WTC11 (cell line): ENCODE results near the gene PRR33. TPM values are rescaled to one million over a fixed set of nuclear protein-coding genes. Genes with fewer than 3 reads are reported as not detected.

Experiments
- ATAC-seq: fragments of 200-7000 bp; cut with Tn5 transposase; 2 replicates; pipeline ENCODE4 v1.10.0; 2021; ENCODE audit warnings: mild to moderate bottlenecking, moderate library complexity
- CTCF ChIA-PET: fragments of 300-600 bp; sonication (Branson Sonifier 250); formaldehyde crosslinking; loops from one replicate; lab custom pipeline; 2021; ENCODE audit warnings: antibody characterized with exemption; lab: Charles Lee
- POLR2A ChIA-PET: fragments of 350-600 bp; sonication (Branson Sonifier 250); formaldehyde crosslinking; loops from one replicate; lab custom pipeline; 2021; ENCODE audit warnings: antibody characterized with exemption; lab: Charles Lee
- DNase-seq: peaks from one replicate; pipeline ENCODE4 v3.0.0; 2021; ENCODE audit warnings: low spot score
- H3K27ac Mint-ChIP-seq: 2 replicates; pipeline ENCODE4 v1.8.0; 2021; ENCODE audit warnings: mixed read lengths
- H3K27me3 Mint-ChIP-seq: 2 replicates; pipeline ENCODE4 v1.8.0; 2021; ENCODE audit warnings: low read depth, mild to moderate bottlenecking, moderate library complexity, mixed read lengths
- H3K36me3 Mint-ChIP-seq: 2 replicates; pipeline ENCODE4 v1.8.0; 2021; ENCODE audit warnings: mixed read lengths
- H3K4me1 Mint-ChIP-seq: 2 replicates; pipeline ENCODE4 v1.8.0; 2022; ENCODE audit warnings: mixed read lengths
- H3K4me3 Mint-ChIP-seq: 2 replicates; pipeline ENCODE4 v1.8.0; 2021; ENCODE audit warnings: mild to moderate bottlenecking, moderate library complexity, mixed read lengths
- H3K9me3 Mint-ChIP-seq: 2 replicates; pipeline ENCODE4 v1.8.0; 2021; ENCODE audit warnings: mixed read lengths
- AFF4 ChIP-seq: sonication (generic); formaldehyde crosslinking; IDR thresholded peaks from 2 replicates; pipeline ENCODE4 v1.8.1; 2023; ENCODE audit warnings: mild to moderate bottlenecking, missing genetic modification reagents, borderline replicate concordance
- ATF1 ChIP-seq: sonication (generic); formaldehyde crosslinking; IDR thresholded peaks from 2 replicates; pipeline ENCODE4 v1.8.1; 2023; ENCODE audit warnings: mild to moderate bottlenecking, moderate library complexity, missing genetic modification reagents
- ATF3 ChIP-seq: sonication (generic); formaldehyde crosslinking; conservative IDR thresholded peaks from 2 replicates; pipeline ENCODE4 v1.8.1; 2022; ENCODE audit warnings: mild to moderate bottlenecking, missing genetic modification reagents
- ATF6 ChIP-seq: sonication (generic); formaldehyde crosslinking; IDR thresholded peaks from 2 replicates; pipeline ENCODE4 v1.8.1; 2023; ENCODE audit warnings: mild to moderate bottlenecking, missing genetic modification reagents
- E2F5 ChIP-seq: sonication (generic); formaldehyde crosslinking; IDR thresholded peaks from 2 replicates; pipeline ENCODE4 v1.8.1; 2022; ENCODE audit warnings: mild to moderate bottlenecking, moderate library complexity, missing genetic modification reagents
- EMX1 ChIP-seq: fragments of 250-450 bp; sonication (Bioruptor Pico); IDR thresholded peaks from 2 replicates; pipeline ENCODE4 v1.8.0; 2021; ENCODE audit warnings: mild to moderate bottlenecking
- GABPB1 ChIP-seq: sonication (generic); formaldehyde crosslinking; IDR thresholded peaks from 2 replicates; pipeline ENCODE4 v1.8.1; 2023; ENCODE audit warnings: mild to moderate bottlenecking, missing genetic modification reagents
- HMGA2 ChIP-seq: fragments of 250-450 bp; sonication (Bioruptor Pico); IDR thresholded peaks from 2 replicates; pipeline ENCODE4 v1.4.0; 2021; ENCODE audit warnings: mild to moderate bottlenecking, moderate library complexity
- HMGXB4 ChIP-seq: sonication (generic); formaldehyde crosslinking; IDR thresholded peaks from 2 replicates; pipeline ENCODE4 v1.8.1; 2023; ENCODE audit warnings: mild to moderate bottlenecking, moderate library complexity, missing genetic modification reagents
- MAX ChIP-seq: sonication (generic); formaldehyde crosslinking; IDR thresholded peaks from 2 replicates; pipeline ENCODE4 v1.8.0; 2022; ENCODE audit warnings: mild to moderate bottlenecking, missing genetic modification reagents
- MXD4 ChIP-seq: fragments of 250-450 bp; sonication (Bioruptor Pico); IDR thresholded peaks from 2 replicates; pipeline ENCODE4 v1.8.0; 2021; ENCODE audit warnings: mild to moderate bottlenecking, moderate library complexity, borderline replicate concordance
- NR3C1 ChIP-seq: sonication (generic); formaldehyde crosslinking; conservative IDR thresholded peaks from 2 replicates; pipeline ENCODE4 v1.8.1; 2023; ENCODE audit warnings: low read depth, mild to moderate bottlenecking, missing genetic modification reagents
- SMAD4 ChIP-seq: sonication (generic); formaldehyde crosslinking; IDR thresholded peaks from 2 replicates; pipeline ENCODE4 v1.8.0; 2022; ENCODE audit warnings: mild to moderate bottlenecking, missing genetic modification reagents
- USF1 ChIP-seq: sonication (generic); formaldehyde crosslinking; IDR thresholded peaks from 2 replicates; pipeline ENCODE4 v1.8.0; 2022; ENCODE audit warnings: mild to moderate bottlenecking, missing genetic modification reagents
- ZNF232 ChIP-seq: sonication (generic); formaldehyde crosslinking; IDR thresholded peaks from 2 replicates; pipeline ENCODE4 v1.8.0; 2022; ENCODE audit warnings: mild to moderate bottlenecking, missing genetic modification reagents
- ZNF532 ChIP-seq: fragments of 250-450 bp; sonication (Bioruptor Pico); IDR thresholded peaks from 2 replicates; pipeline ENCODE4 v1.9.0; 2021; ENCODE audit warnings: mild to moderate bottlenecking, borderline replicate concordance
- ZNF671 ChIP-seq: fragments of 250-450 bp; sonication (Bioruptor Pico); IDR thresholded peaks from 2 replicates; pipeline ENCODE4 v1.8.0; 2021; ENCODE audit warnings: mild to moderate bottlenecking
- total RNA-seq: library from RNA; stranded (reverse); gene quantifications from 3 replicates; pipeline ENCODE4 v1.2.3, GENCODE V29; 2021

Gene PRR33
- total RNA-seq, 1 experiment from 2014 or later = not detected

- no peak for ATAC-seq
- Mint-ChIP-seq H3K27ac (no peak overlapping the region), H3K27me3 (peaks cover 10% of the 10 kb centered on the region), H3K4me3 (no peak overlapping the region), H3K4me1 (no peaks in the 10 kb centered on the region), H3K9me3 (no peaks in the 10 kb centered on the region), H3K36me3 (no peaks in the 10 kb centered on the region)
- no peak for TF ChIP-seq NR3C1 (CRISPR knock-in tag)
- TF ChIP-seq HMGA2 (CRISPR knock-in tag) = no peak
- TF ChIP-seq SMAD4 (CRISPR knock-in tag) = no peak
- TF ChIP-seq MXD4 (CRISPR knock-in tag) = no peak
- TF ChIP-seq GABPB1 = no peak
- TF ChIP-seq ATF6 (CRISPR knock-in tag) = no peak
- TF ChIP-seq AFF4 (CRISPR knock-in tag) = no peak
- no peak for TF ChIP-seq ATF1
- no peak for TF ChIP-seq EMX1 (CRISPR knock-in tag)
- TF ChIP-seq USF1 (CRISPR knock-in tag) = no peak
- TF ChIP-seq ATF3 (CRISPR knock-in tag) = no peak
- ChIA-PET CTCF (no interaction called here), POLR2A (no interaction called here)
- no peak for DNase-seq
Observed at GRCh38 chr11:1893581-1894359, 2.1 kb upstream of the PRR33 start.

GRCh38 chr11:1892558-1892957 lies 863 bp upstream of the PRR33 start:
- Mint-ChIP-seq H3K27me3 (peaks cover 10% of the 10 kb centered on the region), H3K36me3 (no peaks in the 10 kb centered on the region), H3K27ac (no peak overlapping the region), H3K9me3 (no peaks in the 10 kb centered on the region), H3K4me3 (no peak overlapping the region), H3K4me1 (no peaks in the 10 kb centered on the region)
- ChIA-PET CTCF (interaction anchor here (0.6 to 2.4 kb wide), 2 partner anchors 10 to 25 kb away, joined by 3 to 14 read pairs; no protein-coding TSS in a partner anchor), POLR2A (no interaction called here)
- TF ChIP-seq ZNF532 (no peak), MAX (CRISPR knock-in tag) (no peak), ZNF232 (CRISPR knock-in tag) (no peak), E2F5 (CRISPR knock-in tag) (no peak), ATF1 (no peak), ZNF671 (CRISPR knock-in tag) (no peak), HMGXB4 (no peak)
- ATAC-seq (no peak), DNase-seq (no peak)
